IMR-90 (cell line): ENCODE results near the gene CTXN3. TPM values are rescaled to one million over a fixed set of nuclear protein-coding genes. Genes with fewer than 3 reads are reported as not detected.

ENCODE experiments used
- ATAC-seq: fragments of 200-7000 bp; cut with Tn5 transposase; 2 replicates; pipeline ENCODE4 v1.9.1; 2020; ENCODE audit warnings: low read depth, mild to moderate bottlenecking, moderate library complexity
- BruUV-seq: library from RNA; stranded (reverse); fragments of 400-500 nt; replicated peaks from 2 replicates; lab custom pipeline; 2021; lab: Mats Ljungman, UMichigan
- CTCF ChIA-PET: fragments of 300-600 bp; formaldehyde crosslinking; extraction: SDS; loops from one replicate; lab custom pipeline; 2021; ENCODE audit warnings: antibody characterized with exemption; lab: Yijun Ruan, JAX
- POLR2A ChIA-PET: fragments of 300-600 bp; sonication (Branson Sonifier 250); formaldehyde crosslinking; loops from one replicate; lab custom pipeline; 2022; ENCODE audit warnings: antibody characterized with exemption; ENCODE audit not compliant: unreplicated experiment; lab: Charles Lee
- DNase-seq: peaks from one replicate; pipeline ENCODE4 v3.0.0; 2013
- H2AFZ ChIP-seq: replicated peaks from 2 replicates; pipeline ENCODE3; 2013; ENCODE audit warnings: low read length, mild to moderate bottlenecking; ENCODE audit not compliant: poor library complexity
- H2AK5ac ChIP-seq: 2 replicates; pipeline ENCODE4 v1.6.1; 2013; ENCODE audit warnings: low read depth, low read length, inconsistent platforms
- H2AK9ac ChIP-seq: replicated peaks from 2 replicates; pipeline ENCODE3; 2013; ENCODE audit warnings: mild to moderate bottlenecking, low read depth, low read length, moderate library complexity; ENCODE audit not compliant: poor library complexity
- H2BK120ac ChIP-seq: 2 replicates; pipeline ENCODE4 v1.6.1; 2013; ENCODE audit warnings: low read depth, low read length, inconsistent platforms
- H2BK15ac ChIP-seq: 3 replicates; pipeline ENCODE4 v1.6.1; 2013; ENCODE audit warnings: low read depth, low read length, inconsistent platforms
- H2BK20ac ChIP-seq: 2 replicates; pipeline ENCODE4 v1.6.1; 2013; ENCODE audit warnings: low read depth, mild to moderate bottlenecking, inconsistent platforms, low read length, moderate library complexity
- H2BK5ac ChIP-seq: 2 replicates; pipeline ENCODE4 v1.6.1; 2013; ENCODE audit warnings: mild to moderate bottlenecking, low read depth, low read length, inconsistent platforms; ENCODE audit not compliant: poor library complexity, severe bottlenecking
- H3K14ac ChIP-seq: replicated peaks from 2 replicates; pipeline ENCODE4 v1.6.1; 2013; ENCODE audit warnings: low read depth, low read length, inconsistent platforms
- H3K18ac ChIP-seq: 2 replicates; pipeline ENCODE4 v1.6.1; 2013; ENCODE audit warnings: low read depth, low read length, control low read depth
- H3K23ac ChIP-seq: 2 replicates; pipeline ENCODE4 v1.6.1; 2013; ENCODE audit warnings: low read depth, low read length, inconsistent platforms
- H3K27ac ChIP-seq: 2 replicates; pipeline ENCODE4 v1.5.1; 2013; ENCODE audit warnings: mild to moderate bottlenecking, control low read depth, low read length; ENCODE audit not compliant: insufficient read depth
- H3K27me3 ChIP-seq: 2 replicates; pipeline ENCODE4 v1.6.1; 2013; ENCODE audit warnings: low read length; ENCODE audit not compliant: control insufficient read depth, insufficient read depth
- H3K36me3 ChIP-seq: 2 replicates; pipeline ENCODE4 v1.6.1; 2013; ENCODE audit warnings: low read length, mixed read lengths; ENCODE audit not compliant: control insufficient read depth, insufficient read depth
- H3K4ac ChIP-seq: 2 replicates; pipeline ENCODE4 v1.6.1; 2013; ENCODE audit warnings: low read depth, low read length, inconsistent platforms
- H3K4me1 ChIP-seq: 2 replicates; pipeline ENCODE4 v1.6.1; 2013; ENCODE audit warnings: low read length, mixed read lengths; ENCODE audit not compliant: control insufficient read depth, insufficient read depth
- H3K4me2 ChIP-seq: 2 replicates; pipeline ENCODE4 v1.6.1; 2013; ENCODE audit warnings: low read depth, mild to moderate bottlenecking, control low read depth, low read length, moderate library complexity
- H3K4me3 ChIP-seq: 2 replicates; pipeline ENCODE4 v1.5.1; 2013; ENCODE audit warnings: low read depth, mild to moderate bottlenecking, control low read depth, low read length, moderate library complexity; ENCODE audit not compliant: insufficient read depth
- H3K56ac ChIP-seq: 2 replicates; pipeline ENCODE4 v1.6.1; 2013; ENCODE audit warnings: low read length, inconsistent platforms; ENCODE audit not compliant: insufficient read depth; ENCODE audit errors: extremely low read depth
- H3K79me1 ChIP-seq, 2 experiments: 2 replicates each; pipeline ENCODE4 v1.6.1; 2013; ENCODE audit warnings: low read length in 2 of 2, inconsistent platforms in 1 of 2, low read depth in 1 of 2
- H3K9ac ChIP-seq: 2 replicates; pipeline ENCODE4 v1.6.1; 2013; ENCODE audit warnings: low read depth, low read length, control low read depth
- H3K9me1 ChIP-seq: 2 replicates; pipeline ENCODE4 v1.6.1; 2013; ENCODE audit warnings: low read length, inconsistent platforms; ENCODE audit not compliant: insufficient read depth
- H3K9me3 ChIP-seq: 2 replicates; pipeline ENCODE4 v1.6.1; 2013; ENCODE audit warnings: low read length; ENCODE audit not compliant: control insufficient read depth, insufficient read depth
- H4K20me1 ChIP-seq: 2 replicates; pipeline ENCODE4 v1.6.1; 2013; ENCODE audit warnings: low read length, inconsistent platforms; ENCODE audit not compliant: insufficient read depth
- H4K5ac ChIP-seq: 2 replicates; pipeline ENCODE4 v1.6.1; 2013; ENCODE audit warnings: mild to moderate bottlenecking, low read depth, low read length, control low read depth
- H4K8ac ChIP-seq, 2 experiments: 2 replicates each; pipeline ENCODE4 v1.6.1; 2013; ENCODE audit warnings: low read depth in 2 of 2, low read length in 2 of 2, control low read depth in 1 of 2, inconsistent platforms in 1 of 2
- H4K91ac ChIP-seq: 2 replicates; pipeline ENCODE4 v1.6.1; 2013; ENCODE audit warnings: low read depth, low read length, inconsistent platforms; ENCODE audit not compliant: insufficient read depth
- FOS ChIP-seq: fragments of 150-350 bp; IDR thresholded peaks from 2 replicates; pipeline ENCODE4 v1.6.1; 2016; ENCODE audit warnings: low read depth, low read length
- MAFK ChIP-seq: IDR thresholded peaks from 2 replicates; pipeline ENCODE4 v1.6.1; 2012; ENCODE audit warnings: low read depth, low read length, improper control_type of control experiment
- MAZ ChIP-seq: IDR thresholded peaks from 2 replicates; pipeline ENCODE4 v1.6.1; 2012; ENCODE audit warnings: low read depth, mild to moderate bottlenecking, low read length, improper control_type of control experiment, moderate library complexity, borderline replicate concordance
- MXI1 ChIP-seq: IDR thresholded peaks from 2 replicates; pipeline ENCODE4 v1.6.1; 2012; ENCODE audit warnings: low read depth, mild to moderate bottlenecking, low read length, moderate library complexity, borderline replicate concordance
- POLR2A ChIP-seq: IDR thresholded peaks from 2 replicates; pipeline ENCODE4 v1.6.1; 2012; ENCODE audit warnings: mild to moderate bottlenecking, low read depth, low read length
- RAD21 ChIP-seq: IDR thresholded peaks from 2 replicates; pipeline ENCODE4 v1.6.1; 2012; ENCODE audit warnings: low read length, improper control_type of control experiment
- RCOR1 ChIP-seq: IDR thresholded peaks from 2 replicates; pipeline ENCODE4 v1.6.1; 2012; ENCODE audit warnings: mild to moderate bottlenecking, low read length, improper control_type of control experiment; ENCODE audit not compliant: insufficient replicate concordance
- RFX5 ChIP-seq: IDR thresholded peaks from 2 replicates; pipeline ENCODE4 v1.8.0; 2012; ENCODE audit warnings: low read depth, mild to moderate bottlenecking, low read length, moderate library complexity
- SMC3 ChIP-seq: fragments of 150-350 bp; IDR thresholded peaks from 2 replicates; pipeline ENCODE4 v1.6.1; 2016; ENCODE audit warnings: low read depth, mild to moderate bottlenecking, antibody characterized with exemption, low read length, moderate library complexity
- WGBS, 2 experiments: methylation state at CpG; one replicate each; pipeline versions ENCODE4 v1.1.5 to v1.1.7; 2013; ENCODE audit warnings: missing lambda C conversion rate in 2 of 2; ENCODE audit not compliant: insufficient read length in 1 of 2; ENCODE audit errors: extremely low coverage in 2 of 2; 5-methylcytosine and 5-hydroxymethylcytosine counted together
- dilution Hi-C: fragments of 300-500 bp; cut with HindIII; formaldehyde crosslinking; loops from one replicate; pipeline ENCODE4 v1.14.3; 2018; ENCODE audit warnings: low sequenced_read_pairs; ENCODE audit not compliant: unreplicated experiment
- in situ Hi-C: fragments of 300-500 bp; cut with MboI; formaldehyde crosslinking; loops from 3 replicates; pipeline ENCODE4 v1.14.3; 2019; ENCODE audit warnings: low sequenced_read_pairs, inconsistent platforms, mixed read lengths
- intact Hi-C: fragments of 100-400 bp; cut with micrococcal nuclease; formaldehyde crosslinking; loops from 2 replicates; pipeline ENCODE4 v1.10.0; 2022
- polyA plus RNA-seq, 3 experiments: library from polyadenylated mRNA; depleted of rRNA; stranded (reverse); fragments of >200 nt; gene quantifications; 2 replicates each; pipeline ENCODE4 v1.2.3, GENCODE V29; 2012; ENCODE audit warnings: low replicate concordance in 1 of 3
- total RNA-seq: library from RNA; depleted of rRNA; stranded (reverse); fragments of >200 nt; gene quantifications from 2 replicates; pipeline ENCODE4 v1.2.3, GENCODE V29; 2012

Gene CTXN3
- total and polyA plus RNA-seq, 2 of the 4 experiments (the other 2 are of a cell fraction): not detected

DNA sequence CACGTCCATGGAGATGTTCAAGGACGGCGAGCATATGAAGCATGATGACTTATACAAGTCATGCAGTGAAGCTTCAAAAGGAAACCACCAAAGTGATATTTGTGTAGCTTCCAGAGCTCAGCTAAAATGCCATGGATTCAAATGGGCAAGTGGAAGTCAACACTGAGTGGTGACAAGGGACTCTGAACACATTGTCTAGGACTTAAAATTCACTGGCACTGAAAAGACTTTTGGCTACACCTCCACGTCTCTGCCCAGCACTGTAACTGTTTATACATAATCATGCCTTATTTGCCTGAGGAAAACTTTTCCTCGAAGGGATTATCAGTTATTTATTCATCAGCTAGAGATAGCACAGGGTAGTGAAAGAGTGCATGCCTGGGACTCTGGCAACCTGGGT is 15.2 kb downstream of the CTXN3 start:
- no peak for TF ChIP-seq MAZ
- TF ChIP-seq MAFK: no peak
- no peak for TF ChIP-seq SMC3
- TF ChIP-seq POLR2A: no peak
- TF ChIP-seq RAD21: no peak
- no peak for TF ChIP-seq RCOR1
- TF ChIP-seq FOS: no peak
- no peak for TF ChIP-seq RFX5
- no peak for TF ChIP-seq MXI1
- Histone ChIP-seq H2BK15ac (no peak overlapping the region), H3K23ac (no peak overlapping the region), H3K4me3 (no peak overlapping the region), H2AFZ (no peak overlapping the region), H4K8ac (no peak overlapping the region), H3K14ac (no peak overlapping the region), H3K4me2 (no peak overlapping the region), H3K79me1 (no peaks in the 10 kb centered on the region), H3K9me1 (no peaks in the 10 kb centered on the region; the same call in 1 of the 2 replicates), H3K9ac (no peak overlapping the region), H3K9me3 (no peaks in the 10 kb centered on the region), H3K27me3 (peaks cover 2% of the 10 kb centered on the region; the same call in 1 of the 2 replicates), H2AK9ac (no peak overlapping the region), H3K4me1 (peaks cover 2% of the 10 kb centered on the region), H2AK5ac (no peak overlapping the region), H4K20me1 (no peaks in the 10 kb centered on the region), H4K5ac (no peak overlapping the region), H2BK20ac (no peak overlapping the region), H2BK5ac (no peak overlapping the region), H3K4ac (no peak overlapping the region), H3K56ac (no peak overlapping the region), H4K91ac (no peak overlapping the region), H3K36me3 (no peaks in the 10 kb centered on the region), H3K18ac (no peak overlapping the region), H2BK120ac (no peak overlapping the region), H3K27ac (no peak overlapping the region)
- CTCF ChIA-PET: no interaction called here
- no peak for DNase-seq
- in situ Hi-C loops: no loop called here
- dilution Hi-C loops: no loop called here
- no peak for ATAC-seq
- no TSS peak for BruUV-seq
- intact Hi-C loops: no loop called here
- POLR2A ChIA-PET: no interaction called here
- WGBS, 2 experiments: 89% methylated on average over 3 of the region's 5 CpGs; no CpG with 5 or more reads in 1 of the 2 experiments
